Endothelial cell of umbilical vein (primary cell): Measurements from ENCODE around the gene WDR77.

Source experiments
- CTCF ChIP-seq, 2 donors: IDR thresholded peaks; 1 replicate in 1 of 2; 2 replicates in 1 of 2; pipeline ENCODE4 v1.5.1; 2011; ENCODE audit warnings: low read length in 2 of 2, mild to moderate bottlenecking in 2 of 2, moderate library complexity in 2 of 2, control low read depth in 1 of 2, inconsistent platforms in 1 of 2, low read depth in 1 of 2; ENCODE audit not compliant: insufficient read depth in 1 of 2; ENCODE audit errors: extremely low read depth in 1 of 2
- EZH2 ChIP-seq: IDR thresholded peaks from 2 replicates; pipeline ENCODE4 v1.6.1; 2012; ENCODE audit warnings: borderline replicate concordance, low read depth, mild to moderate bottlenecking, moderate library complexity, low read length, inconsistent platforms; ENCODE audit not compliant: severe bottlenecking
- JUN ChIP-seq: IDR thresholded peaks from 2 replicates; pipeline ENCODE4 v1.6.1; 2011; ENCODE audit warnings: borderline replicate concordance, low read depth; ENCODE audit not compliant: insufficient read length, insufficient read depth
- MAX ChIP-seq: IDR thresholded peaks from 2 replicates; pipeline ENCODE4 v1.6.1; 2011; ENCODE audit not compliant: insufficient read depth, insufficient read length
- POLR2A ChIP-seq: IDR thresholded peaks from 2 replicates; pipeline ENCODE4 v1.6.1; 2012; ENCODE audit warnings: low read depth, mild to moderate bottlenecking, control low read depth, low read length
- POLR2AphosphoS5 ChIP-seq: IDR thresholded peaks from 2 replicates; pipeline ENCODE4 v1.6.1; 2012; ENCODE audit warnings: low read depth, mild to moderate bottlenecking, control low read depth, low read length, moderate library complexity; ENCODE audit not compliant: insufficient read depth

- no peak for TF ChIP-seq CTCF (IDR thresholded peaks at IDR 0.05; ENCODE audit: extremely low read depth in 1 of 2, insufficient read depth in 1 of 2, low read depth in 1 of 2, low read length in 2 of 2)
- no peak for TF ChIP-seq POLR2A
- TF ChIP-seq EZH2, result no peak
- TF ChIP-seq JUN, result no peak
- no peak for TF ChIP-seq POLR2AphosphoS5
- TF ChIP-seq MAX, result no peak
Observed at GRCh38 chr1:111467865-111468716, 19.0 kb upstream of the WDR77 start.
